Measurements from ENCODE around the gene SCAPER. TPM values are rescaled to one million over a fixed set of nuclear protein-coding genes. Genes with fewer than 3 reads are reported as not detected.

Gene SCAPER
- total RNA-seq, 1 donor from 2014 or later = 58.0 TPM

DNA sequence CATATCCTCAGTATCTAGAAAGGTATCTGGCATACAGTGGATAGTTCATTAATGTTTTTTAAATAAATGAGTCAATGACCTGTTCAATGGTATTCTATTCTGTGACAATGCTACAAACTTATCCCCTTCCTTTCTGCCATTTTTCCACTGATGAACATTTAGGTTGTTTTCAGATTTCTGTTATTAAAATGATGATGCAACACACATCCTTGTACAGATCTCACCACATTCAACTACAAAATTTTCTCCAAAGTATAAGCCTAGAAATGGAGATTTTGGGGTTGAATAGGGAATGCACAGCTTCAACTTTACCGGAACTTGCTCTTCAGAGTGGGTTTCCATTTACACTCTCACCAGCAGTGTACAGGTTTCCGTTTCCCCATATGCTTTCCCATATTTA, 358.3 kb downstream of the SCAPER start:
- Mint-ChIP-seq H3K27me3 (ENCODE audit: unreplicated experiment) (no peaks in the 10 kb centered on the region), H3K27ac (ENCODE audit: unreplicated experiment) (no peak overlapping the region), H3K36me3 (ENCODE audit: unreplicated experiment) (no peaks in the 10 kb centered on the region), H3K4me3 (ENCODE audit: unreplicated experiment) (no peak overlapping the region), H3K9me3 (ENCODE audit: unreplicated experiment) (no peaks in the 10 kb centered on the region), H3K4me1 (ENCODE audit: low read depth, unreplicated experiment) (peaks cover 2% of the 10 kb centered on the region)
- DNase-seq = no peak
- no peak for TF ChIP-seq CTCF (IDR thresholded peaks at IDR 0.05; ENCODE audit: partially characterized antibody, unreplicated experiment)

GRCh38 chr15:76533995-76534394, 371.1 kb downstream of the SCAPER start:
- DNase-seq = no peak
- Mint-ChIP-seq H3K36me3 (ENCODE audit: unreplicated experiment) (no peaks in the 10 kb centered on the region), H3K27me3 (ENCODE audit: unreplicated experiment) (no peaks in the 10 kb centered on the region), H3K9me3 (ENCODE audit: unreplicated experiment) (no peaks in the 10 kb centered on the region), H3K4me3 (ENCODE audit: unreplicated experiment) (no peak overlapping the region), H3K27ac (ENCODE audit: unreplicated experiment) (no peak overlapping the region), H3K4me1 (ENCODE audit: low read depth, unreplicated experiment) (no peaks in the 10 kb centered on the region)
- TF ChIP-seq CTCF (IDR thresholded peaks at IDR 0.05; ENCODE audit: partially characterized antibody, unreplicated experiment) = no peak

DNA sequence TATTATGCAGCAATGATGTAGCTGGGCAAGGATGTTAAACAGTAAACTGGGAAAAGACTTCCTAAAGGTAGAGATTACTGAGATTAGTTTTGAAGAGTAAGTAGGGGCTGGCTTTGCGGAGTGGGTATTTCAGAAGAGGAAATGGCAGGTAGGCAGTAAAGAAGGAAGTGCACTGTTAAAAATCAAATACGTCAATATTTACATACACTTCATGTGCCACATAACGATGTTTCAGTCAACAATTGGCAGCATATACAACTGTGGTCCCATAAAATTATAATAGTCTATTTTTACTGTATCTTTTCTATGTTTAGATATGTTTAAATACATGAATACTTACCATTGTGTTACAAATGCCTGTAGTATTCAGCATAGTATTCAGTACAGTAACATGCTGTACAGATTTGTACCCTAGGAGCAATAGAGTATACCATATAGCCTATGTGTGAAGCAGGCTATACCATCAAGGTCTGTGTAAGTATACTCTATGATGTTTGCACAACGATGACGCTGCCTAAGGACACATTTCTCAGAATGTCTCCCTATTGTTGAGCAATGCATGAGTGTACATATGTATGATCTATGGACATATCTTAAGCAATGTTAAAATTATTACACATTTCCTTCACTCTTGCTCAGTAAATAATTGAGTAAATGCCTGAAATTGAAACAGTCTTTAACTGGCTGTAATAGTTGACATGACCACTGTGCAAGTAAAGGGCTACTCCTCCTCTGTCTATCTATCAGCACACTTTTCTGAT, 371.9 kb downstream of the SCAPER start:
- TF ChIP-seq CTCF (IDR thresholded peaks at IDR 0.05; ENCODE audit: partially characterized antibody, unreplicated experiment) = no peak
- Mint-ChIP-seq H3K4me3 (ENCODE audit: unreplicated experiment) (no peak overlapping the region), H3K9me3 (ENCODE audit: unreplicated experiment) (no peaks in the 10 kb centered on the region), H3K36me3 (ENCODE audit: unreplicated experiment) (no peaks in the 10 kb centered on the region), H3K27ac (ENCODE audit: unreplicated experiment) (no peak overlapping the region), H3K27me3 (ENCODE audit: unreplicated experiment) (no peaks in the 10 kb centered on the region), H3K4me1 (ENCODE audit: low read depth, unreplicated experiment) (no peaks in the 10 kb centered on the region)
- no peak for DNase-seq

GRCh38 chr15:76529911-76530310, 375.2 kb downstream of the SCAPER start:
- H3K9me3 Mint-ChIP-seq (ENCODE audit: unreplicated experiment) = no peaks in the 10 kb centered on the region
- no peaks in the 10 kb centered on the region for H3K27me3 Mint-ChIP-seq (ENCODE audit: unreplicated experiment)
- DNase-seq = no peak
- H3K4me3 Mint-ChIP-seq (ENCODE audit: unreplicated experiment) = no peak overlapping the region
- no peak overlapping the region for H3K27ac Mint-ChIP-seq (ENCODE audit: unreplicated experiment)
- no peaks in the 10 kb centered on the region for H3K4me1 Mint-ChIP-seq (ENCODE audit: low read depth, unreplicated experiment)
- no peak for TF ChIP-seq CTCF (IDR thresholded peaks at IDR 0.05; ENCODE audit: partially characterized antibody, unreplicated experiment)
- H3K36me3 Mint-ChIP-seq (ENCODE audit: unreplicated experiment) = no peaks in the 10 kb centered on the region

DNA sequence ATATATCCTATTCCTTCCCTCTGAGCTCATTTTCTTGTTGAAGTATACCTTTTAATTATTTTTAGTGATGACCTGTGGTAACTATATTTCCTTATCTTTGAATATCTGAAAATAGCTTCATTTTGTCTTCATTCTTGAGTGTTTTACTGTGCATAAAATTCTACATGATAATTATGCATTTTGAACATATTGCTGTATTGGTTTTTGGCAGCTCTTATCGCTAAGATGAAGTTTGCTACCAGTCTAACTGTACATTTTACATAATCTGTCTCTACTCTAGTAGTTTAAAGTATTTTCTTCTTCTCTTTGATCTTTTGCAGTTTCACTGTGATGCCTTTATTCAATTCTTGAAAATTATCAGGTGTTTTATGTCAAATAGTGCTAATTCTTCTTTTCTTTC, 379.0 kb downstream of the SCAPER start:
- no peak for DNase-seq
- Mint-ChIP-seq H3K27me3 (ENCODE audit: unreplicated experiment) (no peaks in the 10 kb centered on the region), H3K4me1 (ENCODE audit: low read depth, unreplicated experiment) (no peaks in the 10 kb centered on the region), H3K4me3 (ENCODE audit: unreplicated experiment) (no peak overlapping the region), H3K27ac (ENCODE audit: unreplicated experiment) (no peak overlapping the region), H3K36me3 (ENCODE audit: unreplicated experiment) (no peaks in the 10 kb centered on the region), H3K9me3 (ENCODE audit: unreplicated experiment) (no peaks in the 10 kb centered on the region)
- TF ChIP-seq CTCF (IDR thresholded peaks at IDR 0.05; ENCODE audit: partially characterized antibody, unreplicated experiment) = no peak
